ENCODE results near the gene APBA3.

GRCh38 chr19:3785451-3785937, 24.0 kb upstream of the APBA3 start:
- TF ChIP-seq PBX3 (IDR thresholded peaks at IDR 0.05) (no peak), POLR2A (IDR thresholded peaks at IDR 0.05; ENCODE audit: low read length) (no peak), JUN (IDR thresholded peaks at IDR 0.05) (no peak), CTCF (IDR thresholded peaks at IDR 0.05) (no peak), POLR2AphosphoS2 (conservative IDR thresholded peaks at IDR 0.05; ENCODE audit: low read length) (no peak), CHD4 (IDR thresholded peaks at IDR 0.05; ENCODE audit: borderline replicate concordance) (no peak), KDM5A (IDR thresholded peaks at IDR 0.05) (no peak)

Data from A549 (cell line).